ENCODE results near the gene CYP11A1. TPM values are rescaled to one million over a fixed set of nuclear protein-coding genes. Genes with fewer than 3 reads are reported as not detected.

The CYP11A1 gene
- total RNA-seq, 1 donor from 2014 or later: 0.27 TPM

- DNase-seq: no peak
- TF ChIP-seq, protein P1, sequence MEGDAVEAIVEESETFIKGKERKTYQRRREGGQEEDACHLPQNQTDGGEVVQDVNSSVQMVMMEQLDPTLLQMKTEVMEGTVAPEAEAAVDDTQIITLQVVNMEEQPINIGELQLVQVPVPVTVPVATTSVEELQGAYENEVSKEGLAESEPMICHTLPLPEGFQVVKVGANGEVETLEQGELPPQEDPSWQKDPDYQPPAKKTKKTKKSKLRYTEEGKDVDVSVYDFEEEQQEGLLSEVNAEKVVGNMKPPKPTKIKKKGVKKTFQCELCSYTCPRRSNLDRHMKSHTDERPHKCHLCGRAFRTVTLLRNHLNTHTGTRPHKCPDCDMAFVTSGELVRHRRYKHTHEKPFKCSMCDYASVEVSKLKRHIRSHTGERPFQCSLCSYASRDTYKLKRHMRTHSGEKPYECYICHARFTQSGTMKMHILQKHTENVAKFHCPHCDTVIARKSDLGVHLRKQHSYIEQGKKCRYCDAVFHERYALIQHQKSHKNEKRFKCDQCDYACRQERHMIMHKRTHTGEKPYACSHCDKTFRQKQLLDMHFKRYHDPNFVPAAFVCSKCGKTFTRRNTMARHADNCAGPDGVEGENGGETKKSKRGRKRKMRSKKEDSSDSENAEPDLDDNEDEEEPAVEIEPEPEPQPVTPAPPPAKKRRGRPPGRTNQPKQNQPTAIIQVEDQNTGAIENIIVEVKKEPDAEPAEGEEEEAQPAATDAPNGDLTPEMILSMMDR (IDR thresholded peaks at IDR 0.05; ENCODE audit: borderline replicate concordance): no peak
- Histone ChIP-seq H3K27me3 (ENCODE audit: low read depth) (peaks cover 4% of the 10 kb centered on the region), H3K36me3 (no peaks in the 10 kb centered on the region), H3K27ac (replicated peaks) (no peak overlapping the region), H3K4me3 (no peak overlapping the region), H3K9me3 (replicated peaks) (no peaks in the 10 kb centered on the region), H3K4me1 (peaks cover 24% of the 10 kb centered on the region)
- intact Hi-C loops (cut with micrococcal nuclease): no loop called here
Observed at GRCh38 chr15:74403991-74404563, 36.6 kb upstream of the CYP11A1 start.

GRCh38 chr15:74403588-74403919 is 36.1 kb upstream of the CYP11A1 start:
- Histone ChIP-seq H3K9me3 (replicated peaks) (no peaks in the 10 kb centered on the region), H3K27me3 (ENCODE audit: low read depth) (peaks cover 4% of the 10 kb centered on the region), H3K36me3 (no peaks in the 10 kb centered on the region), H3K4me1 (peaks cover 24% of the 10 kb centered on the region), H3K27ac (replicated peaks) (no peak overlapping the region), H3K4me3 (no peak overlapping the region)
- TF ChIP-seq, protein P1 (IDR thresholded peaks at IDR 0.05; ENCODE audit: borderline replicate concordance): no peak
- intact Hi-C loops (cut with micrococcal nuclease): no loop called here
- no peak for DNase-seq

DNA sequence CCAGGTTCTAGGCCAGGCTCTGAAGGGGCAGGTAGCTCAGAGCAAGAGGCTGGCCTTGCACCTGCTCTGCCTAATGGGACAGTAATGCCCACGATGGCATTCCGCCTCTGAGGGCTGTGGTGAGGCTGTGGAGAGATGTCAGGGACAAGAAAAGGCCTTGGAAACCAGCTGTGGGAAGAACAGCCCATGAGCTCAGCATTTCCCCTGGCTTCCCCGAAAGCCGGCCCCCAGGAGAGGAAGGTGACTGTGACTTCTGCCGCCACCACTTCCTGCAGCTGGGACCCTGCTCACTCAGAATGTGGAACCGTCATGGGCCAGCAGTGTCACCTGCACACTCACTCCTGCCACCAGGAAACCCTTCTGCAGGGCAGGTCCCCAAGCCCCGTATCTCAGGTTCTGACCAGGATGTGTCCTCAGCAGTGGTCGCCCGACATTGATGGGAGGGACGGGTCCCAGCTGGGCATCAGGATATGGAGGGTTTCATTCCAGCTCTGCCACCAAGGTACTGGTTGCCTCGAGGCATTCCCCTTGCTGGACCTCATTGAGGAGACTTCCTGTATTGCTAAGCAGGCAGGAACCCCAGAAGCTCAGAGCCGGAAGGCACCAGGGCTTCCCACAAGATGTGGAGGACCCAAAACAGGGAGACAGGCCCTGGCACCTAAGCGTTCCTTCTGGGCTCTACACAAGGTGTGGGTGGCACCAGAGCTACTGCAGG is 35.6 kb upstream of the CYP11A1 start:
- DNase-seq: no peak
- Histone ChIP-seq H3K4me1 (peaks cover 24% of the 10 kb centered on the region), H3K9me3 (replicated peaks) (no peaks in the 10 kb centered on the region), H3K27me3 (ENCODE audit: low read depth) (peaks cover 2% of the 10 kb centered on the region), H3K27ac (replicated peaks) (no peak overlapping the region), H3K4me3 (no peak overlapping the region), H3K36me3 (no peaks in the 10 kb centered on the region)
- intact Hi-C loops (cut with micrococcal nuclease): no loop called here
- TF ChIP-seq, protein P1 (IDR thresholded peaks at IDR 0.05; ENCODE audit: borderline replicate concordance): no peak

DNA sequence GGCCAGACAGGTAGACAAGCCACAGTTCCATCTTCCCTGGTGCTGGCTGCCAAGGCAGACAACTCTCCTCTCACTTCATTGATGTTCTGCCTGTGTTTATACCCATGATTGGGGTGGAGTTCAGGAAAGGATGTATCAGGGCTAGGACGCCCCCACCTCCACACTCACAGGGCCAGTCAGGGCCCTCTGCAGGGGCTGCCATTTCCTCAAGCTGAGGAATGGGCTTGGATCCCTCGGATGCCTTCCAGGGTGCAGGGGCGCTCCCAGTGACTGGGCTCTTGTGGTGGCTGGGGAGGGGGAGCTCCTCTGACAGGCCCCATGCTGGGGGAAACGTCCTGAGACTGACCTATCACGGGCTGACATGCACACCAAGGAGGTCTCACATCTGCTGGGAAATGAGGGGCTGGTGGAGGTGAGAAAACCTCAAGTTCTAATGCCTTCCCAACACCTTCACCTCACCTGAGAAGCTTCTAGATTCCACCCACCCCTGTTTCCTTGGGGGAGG is 34.9 kb upstream of the CYP11A1 start:
- no peak for DNase-seq
- Histone ChIP-seq H3K4me1 (peaks cover 24% of the 10 kb centered on the region), H3K9me3 (replicated peaks) (no peaks in the 10 kb centered on the region), H3K4me3 (no peak overlapping the region), H3K27ac (replicated peaks) (no peak overlapping the region), H3K36me3 (no peaks in the 10 kb centered on the region), H3K27me3 (ENCODE audit: low read depth) (no peaks in the 10 kb centered on the region)
- TF ChIP-seq, protein P1 (IDR thresholded peaks at IDR 0.05; ENCODE audit: borderline replicate concordance): no peak
- intact Hi-C loops (cut with micrococcal nuclease): no loop called here

GRCh38 chr15:74400915-74401757 is 33.7 kb upstream of the CYP11A1 start:
- H3K9me3 ChIP-seq (replicated peaks): no peaks in the 10 kb centered on the region
- H3K4me1 ChIP-seq: peaks cover 24% of the 10 kb centered on the region
- intact Hi-C loops (cut with micrococcal nuclease): no loop called here
- H3K27me3 ChIP-seq (ENCODE audit: low read depth): no peaks in the 10 kb centered on the region
- H3K4me3 ChIP-seq: no peak overlapping the region
- DNase-seq: no peak
- no peak overlapping the region for H3K27ac ChIP-seq (replicated peaks)
- H3K36me3 ChIP-seq: no peaks in the 10 kb centered on the region
- TF ChIP-seq, protein P1 (IDR thresholded peaks at IDR 0.05; ENCODE audit: borderline replicate concordance): no peak
